T47D (cell line): ENCODE data around the gene CERS6.
"Not testable (repeated sequence)": the region's sequence is repeated elsewhere in the genome, so short reads cannot be mapped to it uniquely, and the experiment has no call there.

ENCODE experiments used
- DNase-seq, 2 experiments: peaks; one replicate each; pipeline versions ENCODE4 v3.0.0 to v3.0.0-alpha.2; 2011 to 2012; ENCODE audit warnings: low read depth in 1 of 2, low spot score in 1 of 2
- JUND ChIP-seq: IDR thresholded peaks from 2 replicates; pipeline ENCODE4 v1.6.1; 2012; ENCODE audit warnings: low read depth
- in situ Hi-C: cut with HindIII; loops from 2 replicates; pipeline ENCODE4 v1.10.0; 2016; ENCODE audit warnings: low sequenced_read_pairs, low pct_unique_long_range_greater_than_20kb

CERS6 gene

DNA sequence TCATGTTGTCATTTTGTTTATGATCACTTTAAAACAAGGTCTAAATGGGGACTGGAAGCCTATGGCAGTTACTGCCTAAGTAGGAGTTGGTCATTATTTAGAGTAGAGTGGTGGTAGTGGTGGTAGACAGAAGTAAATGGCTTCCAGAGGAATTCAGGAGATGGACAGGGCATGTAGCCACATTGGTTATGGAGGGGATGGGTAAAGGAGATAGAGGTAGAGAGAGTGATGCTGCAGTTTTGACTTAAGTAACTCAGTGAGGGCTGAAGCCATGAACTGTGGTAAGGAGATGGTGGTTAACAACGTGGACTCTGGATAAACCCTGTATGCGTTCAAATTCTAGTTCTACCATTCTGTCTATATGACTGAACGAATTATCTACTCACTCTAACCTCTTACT, 284.7 kb downstream of the CERS6 start:
- in situ Hi-C loops, result no loop called here
- DNase-seq, result no peak
- no peak for TF ChIP-seq JUND

DNA sequence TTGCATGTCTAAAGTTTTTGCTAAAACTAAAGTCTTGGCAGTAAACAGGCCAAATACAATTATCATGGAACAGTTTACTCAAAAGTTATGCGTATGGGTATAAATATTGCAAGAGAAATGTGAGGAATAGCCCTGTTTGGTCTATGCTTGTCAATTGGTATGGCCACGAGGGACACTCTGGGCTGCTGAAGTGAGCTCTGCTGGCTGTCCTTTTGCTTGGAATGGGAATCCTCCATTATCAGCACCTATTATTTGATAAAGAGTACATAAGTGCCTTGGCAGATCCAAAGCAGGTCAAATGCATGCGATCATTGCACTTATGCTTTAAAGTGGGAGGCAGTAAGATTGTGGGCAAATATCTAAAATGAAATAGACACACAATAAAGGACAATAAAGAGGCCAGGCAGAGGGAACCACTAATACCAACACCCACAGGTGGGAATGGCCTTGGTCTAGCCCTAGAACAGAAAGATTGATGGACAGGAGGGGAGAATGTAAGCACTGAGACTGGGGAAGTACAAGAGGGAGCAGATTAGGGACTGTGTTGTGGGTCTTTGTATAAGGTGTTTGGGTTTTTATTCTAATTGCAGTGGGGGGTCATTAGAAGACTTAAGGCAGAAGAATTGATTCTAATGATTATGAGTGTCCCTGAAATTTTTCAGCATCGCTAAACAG, 286.3 kb downstream of the CERS6 start:
- in situ Hi-C loops, result no loop called here
- DNase-seq, result no peak
- TF ChIP-seq JUND, result no peak

GRCh38 chr2:168744844-168745243, 288.8 kb downstream of the CERS6 start:
- no peak for TF ChIP-seq JUND
- in situ Hi-C loops, result no loop called here
- no peak for DNase-seq

GRCh38 chr2:168748461-168748860, 292.4 kb downstream of the CERS6 start:
- in situ Hi-C loops, result no loop called here
- no peak for TF ChIP-seq JUND
- DNase-seq, result no peak

DNA sequence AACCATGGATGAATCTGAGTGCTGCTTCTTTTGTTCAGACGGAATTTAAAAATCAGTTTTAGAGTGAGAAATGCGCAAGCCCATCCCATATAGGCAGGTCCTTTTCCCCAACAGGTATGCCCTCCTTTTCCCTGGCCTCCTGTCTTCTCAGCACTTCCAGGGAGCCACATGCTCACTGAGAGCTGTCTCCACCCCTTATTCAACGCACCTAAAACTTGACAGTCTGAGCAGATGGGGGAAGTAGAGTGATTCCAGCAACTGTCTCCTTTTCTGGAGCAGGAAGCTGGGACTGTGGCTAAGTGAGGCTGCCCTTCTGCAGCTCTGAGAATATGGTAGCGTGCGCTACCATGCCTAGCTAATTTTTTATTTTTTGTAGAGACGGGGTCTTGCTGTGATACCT, 293.2 kb downstream of the CERS6 start:
- in situ Hi-C loops, result no loop called here
- no peak for DNase-seq
- no peak for TF ChIP-seq JUND

DNA sequence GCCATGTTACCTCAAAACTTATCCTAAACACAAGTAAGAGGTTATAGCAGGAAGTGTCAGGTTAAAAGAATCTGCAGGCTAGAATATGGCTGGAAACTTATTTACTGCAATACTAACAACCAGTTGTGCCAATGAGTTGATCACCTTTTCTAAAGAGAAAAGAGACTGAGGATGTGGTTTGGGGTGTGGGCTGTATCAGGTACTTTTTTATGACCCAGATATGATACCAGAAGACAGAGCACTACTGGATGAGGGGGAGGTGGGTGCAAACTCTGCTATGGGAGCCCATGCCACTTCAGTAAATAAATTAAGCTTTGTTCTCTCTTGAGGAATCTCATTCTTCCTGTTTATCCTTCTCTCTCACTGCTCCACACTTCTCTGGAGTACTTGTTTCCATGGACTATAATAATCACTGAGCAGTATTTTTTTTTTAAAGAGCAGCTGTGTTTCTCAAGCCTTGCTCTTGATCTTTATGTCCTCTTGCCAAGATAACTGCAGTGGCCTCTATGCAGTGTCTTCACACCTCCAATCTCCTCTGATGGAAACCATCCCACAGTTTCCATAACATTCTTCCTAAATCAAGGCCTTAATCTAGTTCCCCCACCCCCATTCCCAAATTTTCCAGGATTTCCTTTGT, 295.1 kb downstream of the CERS6 start:
- DNase-seq, result no peak
- TF ChIP-seq JUND, result no peak
- in situ Hi-C loops, result no loop called here

GRCh38 chr2:168752361-168752760, 296.3 kb downstream of the CERS6 start:
- TF ChIP-seq JUND, result no peak
- DNase-seq, result no peak
- in situ Hi-C loops, result no loop called here

GRCh38 chr2:168753765-168754329, 297.8 kb downstream of the CERS6 start:
- in situ Hi-C loops, result no loop called here
- TF ChIP-seq JUND, result no peak
- no peak for DNase-seq

- in situ Hi-C loops, result no loop called here
- DNase-seq, result no peak
- no peak for TF ChIP-seq JUND
Measured at GRCh38 chr2:168757223-168757622, 301.2 kb downstream of the CERS6 start.

DNA sequence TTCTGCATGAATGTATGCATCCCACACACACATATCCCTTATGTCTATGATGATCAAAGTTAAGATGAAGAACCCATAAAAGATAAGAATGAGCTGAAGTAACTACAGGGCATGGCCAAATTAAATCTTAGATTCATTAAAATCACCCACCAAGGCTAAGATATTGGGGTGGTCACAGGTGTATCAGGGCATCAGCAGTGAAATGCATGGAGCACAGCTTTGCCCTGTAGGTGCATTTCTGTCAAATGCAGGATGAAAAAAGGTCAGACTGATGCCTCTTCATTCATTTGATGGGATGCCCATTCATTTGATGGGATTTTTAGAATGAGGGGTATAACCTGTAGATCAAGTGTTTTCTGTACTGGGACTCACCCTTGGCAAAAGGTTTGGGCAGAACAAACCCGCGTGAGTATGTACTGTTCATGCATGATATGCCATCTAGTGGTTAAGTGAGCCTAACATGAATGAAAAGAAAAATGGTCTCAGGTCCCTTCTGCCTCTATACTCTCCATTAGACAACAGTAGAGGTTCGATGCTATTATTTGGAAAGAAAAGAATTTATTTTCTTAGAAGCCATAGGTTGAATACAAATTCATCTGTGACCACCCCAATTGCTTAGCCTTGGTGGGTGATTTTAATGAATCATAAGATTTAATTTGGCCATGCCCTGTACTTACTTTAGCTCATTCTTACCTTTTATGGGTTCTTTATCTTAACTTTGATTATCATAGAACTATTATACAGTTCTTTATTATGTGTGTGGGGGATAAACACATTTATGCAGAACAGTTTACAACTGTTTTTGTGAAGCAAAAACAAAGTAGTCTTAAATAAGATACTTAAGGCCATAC, 303.1 kb downstream of the CERS6 start:
- DNase-seq, result peak; percentile 37 to 69
- in situ Hi-C loops, result no loop called here
- no peak for TF ChIP-seq JUND

DNA sequence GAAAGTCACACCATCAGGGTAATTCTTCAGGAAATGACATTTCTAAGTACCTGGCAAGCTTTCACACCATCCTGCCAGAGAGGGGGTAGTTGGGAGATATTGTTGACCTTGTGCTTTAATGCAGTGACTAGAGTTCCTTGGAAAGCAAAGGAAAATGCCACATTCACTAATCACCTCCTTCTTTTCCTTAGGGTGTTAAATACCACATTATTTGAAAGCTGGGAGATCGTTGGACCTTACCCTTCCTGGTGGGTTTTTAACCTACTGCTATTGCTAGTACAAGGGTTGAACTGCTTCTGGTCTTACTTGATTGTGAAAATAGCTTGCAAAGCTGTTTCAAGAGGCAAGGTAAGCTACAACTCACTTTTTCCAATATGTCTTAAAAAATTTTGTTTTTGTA, 309.3 kb downstream of the CERS6 start:
- in situ Hi-C loops, result no loop called here
- DNase-seq, result no peak
- TF ChIP-seq JUND, result no peak

GRCh38 chr2:168766600-168766999, 310.5 kb downstream of the CERS6 start:
- TF ChIP-seq JUND, result no peak
- in situ Hi-C loops, result no loop called here
- DNase-seq, result peak in 1 of 2 experiments; percentile 40

DNA sequence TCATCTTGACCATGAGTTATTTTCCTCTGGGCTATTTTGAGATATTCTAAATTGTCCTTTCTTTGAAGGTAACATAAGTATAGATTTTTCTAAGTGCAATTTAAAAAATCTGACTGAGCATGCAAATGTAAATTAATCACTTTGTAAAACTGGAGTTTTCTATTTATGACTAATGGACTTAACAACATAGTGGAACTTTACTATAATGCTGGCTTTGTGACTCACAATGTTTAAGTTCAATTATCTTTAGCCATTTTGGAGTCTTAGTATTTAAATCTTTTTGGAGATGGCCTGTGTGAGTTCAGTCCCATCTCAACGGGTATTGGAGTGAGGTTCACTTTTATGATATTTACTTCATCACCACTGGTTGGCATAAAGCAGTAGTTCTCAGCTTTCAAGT, 311.2 kb downstream of the CERS6 start:
- in situ Hi-C loops, result no loop called here
- no peak for TF ChIP-seq JUND
- peak in 1 of 2 experiments; percentile 19 for DNase-seq

GRCh38 chr2:168768357-168768756, 312.3 kb downstream of the CERS6 start:
- in situ Hi-C loops, DNase-seq: not testable (repeated sequence)
